RWPE2 (cell line): ENCODE results near the gene C1QTNF5.

Experiments
- ATAC-seq: fragments of 200-7000 bp; cut with Tn5 transposase; 3 replicates; pipeline ENCODE4 v1.9.1; 2021; ENCODE audit warnings: low read depth
- DNase-seq: peaks from one replicate; pipeline ENCODE4 v3.0.0-alpha.2; 2020; ENCODE audit warnings: low spot score
- H3K27ac ChIP-seq: fragments of 450-650 bp; 2 replicates; pipeline ENCODE4 v1.5.1; 2017; ENCODE audit warnings: mild to moderate bottlenecking; ENCODE audit not compliant: poor library complexity, severe bottlenecking
- H3K27me3 ChIP-seq: fragments of 250-450 bp; sonication (Bioruptor Pico); 2 replicates; pipeline ENCODE4 v1.5.1; 2021; ENCODE audit warnings: mild to moderate bottlenecking, moderate library complexity; ENCODE audit not compliant: insufficient read depth, poor library complexity, severe bottlenecking
- H3K36me3 ChIP-seq: fragments of 250-450 bp; sonication (Bioruptor Pico); 2 replicates; pipeline ENCODE4 v1.5.1; 2020; ENCODE audit warnings: low read depth, mild to moderate bottlenecking, moderate library complexity
- H3K4me1 ChIP-seq: fragments of 250-450 bp; sonication (Bioruptor Pico); 2 replicates; pipeline ENCODE4 v1.5.1; 2021; ENCODE audit warnings: mild to moderate bottlenecking, moderate library complexity; ENCODE audit not compliant: insufficient read depth, poor library complexity, severe bottlenecking
- H3K4me3 ChIP-seq: fragments of 250-450 bp; sonication (Bioruptor Pico); 2 replicates; pipeline ENCODE4 v1.5.1; 2021; ENCODE audit warnings: mild to moderate bottlenecking, moderate library complexity; ENCODE audit not compliant: severe bottlenecking
- H3K9me3 ChIP-seq: fragments of 250-450 bp; sonication (Bioruptor Pico); 2 replicates; pipeline ENCODE4 v1.5.1; 2021; ENCODE audit warnings: mild to moderate bottlenecking, moderate library complexity; ENCODE audit not compliant: severe bottlenecking
- CTCF ChIP-seq: fragments of 450-650 bp; IDR thresholded peaks from one replicate; pipeline ENCODE4 v1.5.1; 2017; ENCODE audit warnings: mild to moderate bottlenecking, moderate library complexity; ENCODE audit not compliant: poor library complexity, severe bottlenecking

Gene C1QTNF5

DNA sequence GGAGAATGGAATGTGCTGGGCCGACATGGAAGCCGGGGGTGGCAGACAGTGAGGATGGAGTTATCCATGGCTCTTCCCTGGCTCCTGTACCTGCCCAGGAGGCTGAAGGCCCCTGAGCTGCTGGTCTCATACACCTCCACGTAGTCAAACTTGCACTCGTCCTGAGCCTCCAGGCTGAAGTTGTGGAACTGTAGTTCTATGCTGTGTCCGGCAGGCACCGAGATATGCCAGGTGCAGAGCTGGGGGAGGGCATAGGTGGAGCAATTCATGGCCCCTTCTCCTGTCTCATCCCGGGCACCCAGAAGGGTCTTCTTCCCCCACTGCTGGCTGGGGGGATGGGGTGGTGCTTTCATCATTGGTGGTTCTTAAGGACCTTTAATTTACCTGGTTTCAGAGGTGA lies 3.0 kb upstream of the C1QTNF5 start:
- Histone ChIP-seq H3K36me3 (no peaks in the 10 kb centered on the region), H3K4me1 (no peaks in the 10 kb centered on the region), H3K4me3 (no peak overlapping the region), H3K9me3 (no peaks in the 10 kb centered on the region), H3K27ac (no peak overlapping the region), H3K27me3 (peaks cover 15% of the 10 kb centered on the region)
- TF ChIP-seq CTCF, result no peak
- DNase-seq (no peak), ATAC-seq (no peak)

DNA sequence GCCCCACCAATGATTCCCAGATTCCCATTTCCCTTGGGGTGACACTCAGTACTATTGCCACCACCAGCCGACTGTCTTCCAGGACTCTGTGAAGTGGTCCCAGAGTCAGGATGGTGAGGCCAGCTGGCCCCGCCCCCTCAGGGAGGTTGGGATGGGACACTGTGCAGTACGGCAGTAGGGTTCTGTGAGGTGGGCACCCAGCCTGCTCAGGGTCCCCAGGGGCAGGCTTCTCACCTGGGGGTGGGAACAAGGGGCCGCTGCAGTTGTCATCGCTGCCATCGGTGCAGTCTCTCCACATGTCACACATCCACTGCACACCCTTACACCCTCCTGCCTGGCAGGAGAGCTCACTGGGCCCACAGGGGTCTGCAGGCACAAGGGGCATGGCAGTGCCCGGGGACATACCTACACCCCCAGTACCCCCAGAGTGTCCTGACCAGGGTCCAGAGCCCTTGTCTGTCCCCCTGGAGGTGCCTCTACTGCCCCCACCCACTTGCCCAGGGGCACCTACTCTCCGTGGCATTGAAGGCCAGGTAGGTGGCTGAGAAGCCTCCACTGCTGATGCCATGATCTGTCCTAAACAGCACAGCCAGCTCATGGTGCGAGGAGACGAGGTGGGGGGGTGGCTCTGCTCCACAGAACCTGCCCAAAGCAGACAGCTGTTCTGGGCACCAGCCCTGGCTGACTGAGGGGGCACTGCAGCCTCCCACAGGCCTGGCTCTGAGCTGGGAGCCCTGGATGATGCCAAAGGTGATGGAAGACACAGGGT lies 1.9 kb upstream of the C1QTNF5 start:
- no peak for TF ChIP-seq CTCF
- Histone ChIP-seq H3K36me3 (no peaks in the 10 kb centered on the region), H3K27me3 (peaks cover 15% of the 10 kb centered on the region), H3K4me3 (no peak overlapping the region), H3K27ac (no peak overlapping the region), H3K9me3 (no peaks in the 10 kb centered on the region), H3K4me1 (peaks cover 5% of the 10 kb centered on the region)
- DNase-seq (peak; percentile 51), ATAC-seq (no peak)

DNA sequence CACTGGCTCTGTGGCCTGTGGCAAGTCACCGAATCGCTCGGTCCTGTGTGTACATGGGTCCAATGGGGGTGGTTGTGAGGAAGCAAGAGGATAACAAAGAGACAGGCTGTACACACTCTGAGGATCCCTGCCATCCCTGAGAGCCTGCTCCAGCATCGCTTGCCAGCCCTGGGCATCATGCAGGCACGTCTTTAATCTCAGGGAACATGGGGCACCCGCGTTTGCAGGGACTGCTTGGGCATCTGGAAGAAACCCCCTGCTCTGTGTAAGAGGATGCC lies 1.3 kb upstream of the C1QTNF5 start:
- Histone ChIP-seq H3K36me3 (peaks cover 4% of the 10 kb centered on the region; the same call in 1 of the 2 replicates), H3K4me1 (peaks cover 10% of the 10 kb centered on the region), H3K27ac (no peak overlapping the region), H3K4me3 (no peak overlapping the region), H3K27me3 (peaks cover 15% of the 10 kb centered on the region), H3K9me3 (no peaks in the 10 kb centered on the region)
- no peak for TF ChIP-seq CTCF
- ATAC-seq (no peak), DNase-seq (peak; percentile 35)

GRCh38 chr11:119341222-119342022 lies 739 bp upstream of the C1QTNF5 start:
- peaks cover 9% of the 10 kb centered on the region; the same call in 1 of the 2 replicates for H3K36me3 ChIP-seq
- DNase-seq (no peak), ATAC-seq (no peak)
- H3K27me3 ChIP-seq, result peaks cover 15% of the 10 kb centered on the region
- peaks cover 10% of the 10 kb centered on the region for H3K4me1 ChIP-seq
- H3K4me3 ChIP-seq, result no peak overlapping the region
- H3K27ac ChIP-seq, result no peak overlapping the region
- TF ChIP-seq CTCF, result no peak
- H3K9me3 ChIP-seq, result no peaks in the 10 kb centered on the region
